ENCODE results near the gene DNLZ.

DNA sequence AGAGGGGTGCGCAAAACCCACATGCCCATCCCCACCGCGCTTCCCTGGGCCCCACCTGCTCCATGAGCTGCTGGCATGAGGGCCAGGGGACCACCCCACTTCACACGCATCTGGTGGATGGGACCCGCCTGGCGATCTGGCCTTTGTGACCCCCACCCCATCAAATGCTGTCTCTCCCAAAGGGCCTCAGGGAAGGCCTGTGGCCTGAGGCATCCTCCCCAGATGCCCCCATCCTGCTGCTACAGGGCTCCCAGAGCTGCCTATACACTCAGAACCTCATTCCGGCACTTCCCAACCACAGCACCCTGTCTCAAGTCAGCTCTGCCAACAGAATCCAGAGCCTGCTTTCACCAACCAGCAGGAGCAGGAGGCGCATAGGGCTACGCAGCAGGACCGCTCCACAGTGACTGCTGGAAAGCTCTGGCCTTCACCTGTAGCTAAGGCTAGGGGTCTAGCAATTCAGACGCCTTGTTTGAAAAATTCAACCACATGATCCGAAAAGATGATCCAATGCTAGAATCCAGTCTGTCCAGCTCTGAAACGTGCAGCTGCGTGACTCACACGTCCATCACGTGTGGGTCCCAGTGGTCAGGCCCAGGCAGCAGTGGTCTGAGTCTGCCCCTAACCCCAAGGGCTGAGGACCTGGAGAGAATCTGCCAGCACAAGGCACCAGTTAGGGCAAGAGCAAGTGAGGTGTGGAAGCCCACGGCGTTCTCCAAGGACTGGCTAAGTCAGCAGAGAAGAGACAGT, 37.8 kb upstream of the DNLZ start:
- no peak for TF ChIP-seq GATA2 (IDR thresholded peaks at IDR 0.05; ENCODE audit: low read depth, low read length)
- no peak for TF ChIP-seq GATA3 (IDR thresholded peaks at IDR 0.05; ENCODE audit: low read depth, low read length)

All from SH-SY5Y (cell line).